Activated T-cell treated with anti-CD3 and anti-CD28 coated beads, Interleukin-2, amount 50 U/mL, for 24 hours (primary cell): ENCODE results near the gene HCN4.

Experiments used
- DNase-seq: peaks from one replicate; pipeline ENCODE4 v3.0.0-alpha.2; 2020
- H3K27ac Mint-ChIP-seq: 2 replicates; pipeline ENCODE4 v1.8.0; 2020; ENCODE audit warnings: mild to moderate bottlenecking, mixed read lengths
- H3K27me3 Mint-ChIP-seq: 2 replicates; pipeline ENCODE4 v1.8.0; 2020; ENCODE audit warnings: mixed read lengths
- H3K36me3 Mint-ChIP-seq: 2 replicates; pipeline ENCODE4 v1.8.0; 2020; ENCODE audit warnings: low read depth, mixed read lengths
- H3K4me1 Mint-ChIP-seq: 2 replicates; pipeline ENCODE4 v1.8.0; 2020; ENCODE audit warnings: low read depth, mixed read lengths
- H3K4me3 Mint-ChIP-seq: 2 replicates; pipeline ENCODE4 v1.8.0; 2020; ENCODE audit warnings: mild to moderate bottlenecking, moderate library complexity, mixed read lengths
- H3K9me3 Mint-ChIP-seq: 2 replicates; pipeline ENCODE4 v1.8.0; 2020; ENCODE audit warnings: mixed read lengths

The HCN4 gene

GRCh38 chr15:73369154-73369694, 466 bp upstream of the HCN4 start:
- H3K4me1 Mint-ChIP-seq, result no peaks in the 10 kb centered on the region
- peaks cover 77% of the 10 kb centered on the region for H3K27me3 Mint-ChIP-seq

DNA sequence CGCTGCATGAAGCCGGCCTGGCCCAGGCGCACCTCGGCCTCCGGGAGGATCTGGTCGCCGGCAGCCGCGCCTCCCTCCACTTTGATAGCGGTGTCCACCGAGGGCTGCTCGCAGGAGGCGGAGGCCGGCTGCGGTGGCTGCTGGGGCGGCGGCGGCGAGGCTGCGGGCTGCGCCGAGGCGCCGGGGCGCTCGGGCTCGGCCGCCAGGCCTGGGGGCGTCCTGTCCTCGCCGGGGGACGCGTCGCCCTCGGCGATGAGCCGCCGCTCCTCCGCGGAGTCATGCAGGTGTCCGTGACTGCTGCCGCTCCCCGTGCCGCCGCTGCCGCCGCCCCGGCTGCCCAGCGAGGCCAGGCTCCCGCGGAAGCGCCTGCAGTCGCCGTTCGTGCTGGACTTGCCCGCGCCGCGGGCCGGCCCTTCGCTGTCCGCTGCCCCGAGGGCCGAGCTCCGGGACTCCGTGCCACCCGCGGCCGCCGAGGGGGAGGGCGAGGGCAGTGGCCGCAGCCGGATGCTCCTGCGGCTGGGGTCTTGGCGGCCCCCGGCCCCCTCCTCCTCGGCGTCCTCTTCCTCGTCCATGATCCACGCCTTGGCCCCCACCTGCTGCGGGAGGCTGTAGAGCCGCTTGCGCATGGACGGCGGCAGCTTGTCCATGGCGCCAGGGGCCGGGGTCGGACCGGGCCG, 996 bp downstream of the HCN4 start:
- Mint-ChIP-seq H3K27me3 (peaks cover 77% of the 10 kb centered on the region), H3K4me3 (no peak overlapping the region), H3K36me3 (no peaks in the 10 kb centered on the region), H3K4me1 (no peaks in the 10 kb centered on the region), H3K9me3 (no peaks in the 10 kb centered on the region), H3K27ac (no peak overlapping the region)
- DNase-seq, result no peak

More at GRCh38 chr15:73369154-73369694, 466 bp upstream of the HCN4 start:
- DNase-seq, result no peak
- Mint-ChIP-seq H3K36me3 (no peaks in the 10 kb centered on the region), H3K9me3 (no peaks in the 10 kb centered on the region), H3K27ac (no peak overlapping the region), H3K4me3 (no peak overlapping the region)

DNA sequence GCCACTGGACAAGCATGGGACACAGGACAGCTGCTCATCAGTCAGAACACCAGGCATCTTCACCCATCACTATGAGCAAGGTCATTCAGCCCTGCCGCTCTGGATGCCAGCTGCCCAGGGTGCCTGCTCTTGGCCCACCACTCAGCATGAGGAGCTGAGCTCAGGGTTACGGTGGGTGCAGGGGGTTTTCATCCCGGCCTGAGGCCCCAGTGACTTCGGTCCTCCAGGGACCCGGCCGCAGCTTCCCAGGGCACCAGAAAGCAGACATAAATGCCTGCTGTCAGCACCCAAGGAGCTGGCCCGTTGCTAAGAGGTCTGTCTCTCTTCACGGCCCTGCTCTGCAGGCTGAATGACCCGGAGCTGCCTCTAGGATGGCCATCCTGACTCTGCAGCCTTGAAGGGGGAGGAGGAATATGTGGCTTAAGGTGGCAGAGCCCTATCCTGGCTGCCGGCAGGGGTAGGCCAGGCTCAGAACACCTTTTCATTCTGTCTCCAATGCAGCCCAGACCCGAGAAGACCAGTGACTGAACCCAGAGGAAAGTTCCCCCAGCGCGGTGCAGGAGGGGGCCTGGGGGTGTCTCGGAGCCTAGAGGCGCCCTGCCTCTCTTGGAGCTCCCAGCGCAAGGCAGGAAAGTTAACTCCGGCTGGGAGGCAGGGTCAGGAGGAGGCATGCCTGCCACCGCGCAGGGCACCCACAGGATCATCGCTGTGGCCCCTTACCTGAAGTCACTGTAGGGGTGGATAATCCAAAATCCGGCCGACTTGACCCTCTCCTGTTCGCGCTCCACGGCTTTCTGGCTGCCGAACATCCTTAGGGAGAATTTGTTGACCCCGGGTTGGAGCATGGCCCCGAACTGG, 1.8 kb downstream of the HCN4 start:
- Mint-ChIP-seq H3K36me3 (no peaks in the 10 kb centered on the region), H3K4me1 (no peaks in the 10 kb centered on the region), H3K27me3 (peaks cover 77% of the 10 kb centered on the region), H3K4me3 (no peak overlapping the region), H3K27ac (no peak overlapping the region), H3K9me3 (no peaks in the 10 kb centered on the region)
- no peak for DNase-seq

DNA sequence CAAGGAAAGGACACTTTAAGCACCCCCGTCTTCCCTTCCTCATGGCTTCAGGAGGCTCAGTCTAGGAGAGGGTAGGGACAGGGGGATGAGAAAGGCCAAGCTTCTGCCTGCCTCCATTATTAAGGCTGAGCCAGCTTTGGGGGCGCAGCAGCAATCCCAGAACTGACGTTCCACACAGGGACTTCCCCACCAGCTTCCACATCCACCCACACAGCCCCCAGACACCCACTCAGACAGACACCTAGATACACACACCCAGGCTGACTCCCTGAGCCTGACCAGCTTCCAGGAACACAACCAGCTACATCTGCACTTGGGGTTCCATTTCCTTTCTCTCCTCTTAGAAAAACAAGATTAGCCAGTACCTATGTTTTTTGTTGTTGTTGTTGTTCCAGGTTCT, 4.7 kb downstream of the HCN4 start:
- no peak for DNase-seq
- Mint-ChIP-seq H3K27me3 (peaks cover 51% of the 10 kb centered on the region), H3K9me3 (no peaks in the 10 kb centered on the region), H3K36me3 (no peaks in the 10 kb centered on the region), H3K27ac (no peak overlapping the region), H3K4me3 (no peak overlapping the region), H3K4me1 (no peaks in the 10 kb centered on the region)

- no peak for DNase-seq
- Mint-ChIP-seq H3K4me1 (no peaks in the 10 kb centered on the region), H3K27ac (no peak overlapping the region), H3K27me3 (peaks cover 52% of the 10 kb centered on the region), H3K9me3 (no peaks in the 10 kb centered on the region), H3K4me3 (no peak overlapping the region), H3K36me3 (no peaks in the 10 kb centered on the region)
Observed at GRCh38 chr15:73362900-73363299, 5.9 kb downstream of the HCN4 start.

DNA sequence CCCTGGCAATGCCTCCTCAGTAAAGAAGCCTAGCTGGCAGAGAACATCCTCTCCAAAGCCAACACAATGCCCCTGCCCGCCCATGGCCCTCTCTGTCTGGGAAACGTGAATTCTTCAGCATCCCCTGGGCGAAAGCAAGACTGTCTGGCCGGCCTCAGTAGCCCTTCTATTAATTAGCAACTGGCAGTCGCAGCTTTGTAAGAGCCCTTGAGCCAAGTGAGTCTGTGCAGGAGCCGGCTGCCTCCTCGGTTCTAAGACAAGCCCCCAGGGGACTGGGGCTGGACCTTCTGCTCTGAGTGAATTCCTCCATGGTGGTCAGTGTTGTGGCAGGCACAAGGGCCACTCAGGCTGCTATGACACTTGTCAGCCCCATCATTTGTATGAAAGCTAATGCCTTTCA, 7.4 kb downstream of the HCN4 start:
- DNase-seq, result no peak
- H3K4me1 Mint-ChIP-seq, result no peaks in the 10 kb centered on the region
- H3K27me3 Mint-ChIP-seq, result peaks cover 53% of the 10 kb centered on the region
- no peak overlapping the region for H3K27ac Mint-ChIP-seq
- H3K4me3 Mint-ChIP-seq, result no peak overlapping the region
- no peaks in the 10 kb centered on the region for H3K36me3 Mint-ChIP-seq
- no peaks in the 10 kb centered on the region for H3K9me3 Mint-ChIP-seq

GRCh38 chr15:73359651-73360050, 9.1 kb downstream of the HCN4 start:
- DNase-seq, result no peak
- H3K27me3 Mint-ChIP-seq, result peaks cover 37% of the 10 kb centered on the region
- H3K4me1 Mint-ChIP-seq, result no peaks in the 10 kb centered on the region
- no peak overlapping the region for H3K4me3 Mint-ChIP-seq
- no peaks in the 10 kb centered on the region for H3K36me3 Mint-ChIP-seq
- H3K27ac Mint-ChIP-seq, result no peak overlapping the region
- no peaks in the 10 kb centered on the region for H3K9me3 Mint-ChIP-seq

DNA sequence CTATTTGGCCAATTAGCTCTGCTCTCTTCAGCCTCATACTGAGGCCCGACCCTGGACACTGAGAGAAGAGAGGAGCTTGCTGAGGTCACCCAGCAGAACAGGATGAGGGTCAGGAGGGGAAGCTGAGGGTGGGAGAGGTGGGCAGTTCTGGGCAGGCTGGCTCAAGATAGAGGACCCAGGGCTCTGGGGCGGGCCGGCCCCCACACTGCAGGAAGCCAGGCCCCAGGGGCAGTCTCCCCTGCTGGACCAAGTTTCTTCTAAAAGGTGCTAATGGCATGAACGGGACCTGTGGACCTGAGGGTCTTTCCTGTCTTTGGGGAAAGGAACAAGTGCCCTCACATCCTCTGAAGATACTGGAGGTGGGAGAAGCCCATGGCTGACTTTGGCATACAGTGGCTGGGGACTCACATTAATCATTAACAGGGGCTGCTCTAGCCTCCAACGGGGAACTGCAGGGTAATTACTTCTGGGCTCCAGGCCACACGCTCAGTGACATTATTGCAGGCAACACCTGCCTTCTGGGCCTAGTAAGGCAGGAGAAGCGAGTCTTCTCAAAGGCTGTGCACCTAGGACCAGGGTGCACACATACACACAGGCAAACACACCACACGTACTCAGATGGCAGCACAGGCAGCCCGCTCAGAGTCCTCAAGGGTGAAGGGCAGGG, 10.6 kb downstream of the HCN4 start:
- Mint-ChIP-seq H3K27me3 (peaks cover 30% of the 10 kb centered on the region), H3K4me1 (no peaks in the 10 kb centered on the region), H3K9me3 (no peaks in the 10 kb centered on the region), H3K36me3 (no peaks in the 10 kb centered on the region), H3K4me3 (no peak overlapping the region), H3K27ac (no peak overlapping the region)
- DNase-seq, result no peak

DNA sequence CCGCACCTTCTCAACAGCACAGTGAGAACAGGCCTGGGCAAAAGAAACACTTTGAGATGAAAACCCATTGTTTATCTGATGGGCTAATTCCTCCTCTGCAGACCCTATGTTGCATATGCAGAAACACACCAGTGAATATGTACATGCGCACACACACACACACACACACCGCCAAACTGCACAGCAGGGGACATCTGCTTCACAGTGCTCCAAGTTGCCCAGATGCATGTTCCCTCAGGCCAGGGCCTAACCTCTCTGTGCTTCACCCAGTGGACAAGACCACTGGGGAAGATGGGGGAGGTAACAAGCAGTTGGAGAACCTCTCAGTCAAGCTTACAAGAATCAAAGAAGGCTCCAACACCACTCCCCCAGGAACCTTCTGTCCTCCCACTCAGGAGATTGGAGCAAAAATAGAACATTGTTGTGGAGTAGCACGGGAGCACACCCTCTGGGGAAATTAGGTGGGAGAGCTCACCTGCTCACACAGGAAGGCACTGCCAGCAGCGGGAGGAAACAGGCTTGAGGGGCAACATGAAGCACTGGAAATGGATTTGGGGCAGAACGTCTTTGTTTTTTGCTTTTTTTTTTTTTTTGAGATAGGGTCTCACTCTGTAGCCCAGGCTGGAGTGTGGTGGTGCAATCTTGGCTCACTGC, 13.0 kb downstream of the HCN4 start:
- Mint-ChIP-seq H3K4me3 (no peak overlapping the region), H3K27ac (no peak overlapping the region), H3K9me3 (no peaks in the 10 kb centered on the region), H3K36me3 (no peaks in the 10 kb centered on the region), H3K4me1 (no peaks in the 10 kb centered on the region), H3K27me3 (peaks cover 20% of the 10 kb centered on the region)
- DNase-seq, result no peak

DNA sequence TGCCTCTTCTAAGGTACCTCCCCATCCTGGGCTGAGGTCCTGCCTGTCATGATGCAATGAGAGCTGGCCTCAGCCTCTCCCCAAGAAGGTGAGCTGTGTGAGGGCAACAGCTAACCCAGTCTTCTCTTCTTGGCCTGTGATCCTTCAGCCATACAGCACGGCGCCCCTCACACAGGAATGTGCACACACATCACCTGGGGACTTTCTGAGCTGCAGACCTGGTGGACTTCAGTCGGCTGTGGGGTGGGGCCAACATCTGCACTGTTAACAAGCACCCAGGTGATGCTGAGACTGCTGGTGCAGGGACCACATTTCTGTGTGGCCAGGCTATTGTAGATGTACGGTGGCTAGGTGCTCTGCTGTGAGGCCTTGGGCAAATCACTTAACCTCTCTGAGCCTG, 14.5 kb downstream of the HCN4 start:
- H3K4me3 Mint-ChIP-seq, result no peak overlapping the region
- no peak overlapping the region for H3K27ac Mint-ChIP-seq
- H3K27me3 Mint-ChIP-seq, result peaks cover 17% of the 10 kb centered on the region
- no peaks in the 10 kb centered on the region for H3K9me3 Mint-ChIP-seq
- no peaks in the 10 kb centered on the region for H3K4me1 Mint-ChIP-seq
- no peaks in the 10 kb centered on the region for H3K36me3 Mint-ChIP-seq
- DNase-seq, result no peak

GRCh38 chr15:73353734-73354133, 15.0 kb downstream of the HCN4 start:
- H3K36me3 Mint-ChIP-seq, result no peaks in the 10 kb centered on the region
- no peaks in the 10 kb centered on the region for H3K9me3 Mint-ChIP-seq
- DNase-seq, result no peak
- H3K27me3 Mint-ChIP-seq, result peaks cover 17% of the 10 kb centered on the region
- no peak overlapping the region for H3K27ac Mint-ChIP-seq
- no peak overlapping the region for H3K4me3 Mint-ChIP-seq
- no peaks in the 10 kb centered on the region for H3K4me1 Mint-ChIP-seq

GRCh38 chr15:73352082-73352481, 16.7 kb downstream of the HCN4 start:
- H3K4me1 Mint-ChIP-seq, result no peaks in the 10 kb centered on the region
- DNase-seq, result no peak
- H3K9me3 Mint-ChIP-seq, result no peaks in the 10 kb centered on the region
- no peaks in the 10 kb centered on the region for H3K36me3 Mint-ChIP-seq
- no peak overlapping the region for H3K27ac Mint-ChIP-seq
- H3K27me3 Mint-ChIP-seq, result peaks cover 10% of the 10 kb centered on the region
- H3K4me3 Mint-ChIP-seq, result no peak overlapping the region

DNA sequence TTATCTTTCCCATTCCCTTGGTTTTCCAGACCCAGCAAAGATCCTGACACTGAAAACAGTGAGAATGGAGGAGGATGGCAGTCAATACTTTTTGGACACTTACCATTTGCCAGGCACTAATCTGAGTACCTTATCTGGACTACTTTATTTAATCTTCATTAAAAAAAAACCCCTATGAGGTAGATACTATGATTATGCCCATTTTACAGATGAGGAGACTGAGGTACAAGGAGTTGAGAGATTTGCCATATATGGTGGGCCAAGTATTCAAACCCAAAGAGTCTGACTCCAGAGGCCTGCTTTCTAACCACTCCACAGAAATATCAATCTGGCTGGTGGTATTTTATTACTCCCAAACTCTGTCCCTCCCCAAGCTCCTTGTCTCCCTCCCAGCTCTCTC, 19.6 kb downstream of the HCN4 start:
- peaks cover 4% of the 10 kb centered on the region for H3K27me3 Mint-ChIP-seq
- DNase-seq, result no peak
- no peak overlapping the region for H3K4me3 Mint-ChIP-seq
- no peaks in the 10 kb centered on the region for H3K9me3 Mint-ChIP-seq
- H3K4me1 Mint-ChIP-seq, result no peaks in the 10 kb centered on the region
- H3K36me3 Mint-ChIP-seq, result no peaks in the 10 kb centered on the region
- no peak overlapping the region for H3K27ac Mint-ChIP-seq

DNA sequence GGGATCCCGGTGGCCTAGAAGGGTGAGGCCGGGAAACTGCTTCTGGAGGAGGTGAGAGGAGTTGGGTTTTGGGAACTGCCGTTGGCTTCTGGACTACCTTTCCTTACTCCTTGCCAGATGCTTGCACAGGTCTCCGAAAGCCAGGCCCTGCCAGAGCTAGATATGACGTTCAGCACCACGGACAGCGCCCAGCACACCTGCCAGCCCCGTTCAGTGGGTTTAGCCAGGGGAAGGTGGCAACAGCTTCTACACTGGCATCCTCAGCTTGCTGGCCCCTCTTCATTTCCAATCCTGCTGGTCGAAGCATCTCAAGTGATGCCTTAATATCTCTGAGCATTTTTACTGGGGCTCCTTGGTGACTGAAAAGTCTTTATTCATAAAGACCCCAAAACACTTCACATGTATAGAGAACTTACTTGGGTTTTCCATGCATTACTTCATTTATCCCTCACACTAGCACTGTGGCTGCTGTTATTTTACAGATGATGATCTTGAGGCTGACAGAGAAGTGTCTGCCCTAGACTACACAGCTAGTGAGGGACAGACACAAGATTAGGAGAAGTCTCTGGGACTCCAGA, 21.9 kb downstream of the HCN4 start:
- Mint-ChIP-seq H3K36me3 (no peaks in the 10 kb centered on the region), H3K27ac (no peak overlapping the region), H3K9me3 (peaks cover 15% of the 10 kb centered on the region), H3K4me1 (no peaks in the 10 kb centered on the region), H3K27me3 (peaks cover 4% of the 10 kb centered on the region), H3K4me3 (no peak overlapping the region)
- DNase-seq, result peak; percentile 65
